ENCODE measurements around the gene COASY.
"Not testable (repeated sequence)": the region's sequence is repeated elsewhere in the genome, so short reads cannot be mapped to it uniquely, and the experiment has no call there.

Gene COASY

GRCh38 chr17:42531455-42532354 is 30.2 kb upstream of the COASY start:
- DNase-seq (ENCODE audit: low read depth): peak; percentile 49

DNA sequence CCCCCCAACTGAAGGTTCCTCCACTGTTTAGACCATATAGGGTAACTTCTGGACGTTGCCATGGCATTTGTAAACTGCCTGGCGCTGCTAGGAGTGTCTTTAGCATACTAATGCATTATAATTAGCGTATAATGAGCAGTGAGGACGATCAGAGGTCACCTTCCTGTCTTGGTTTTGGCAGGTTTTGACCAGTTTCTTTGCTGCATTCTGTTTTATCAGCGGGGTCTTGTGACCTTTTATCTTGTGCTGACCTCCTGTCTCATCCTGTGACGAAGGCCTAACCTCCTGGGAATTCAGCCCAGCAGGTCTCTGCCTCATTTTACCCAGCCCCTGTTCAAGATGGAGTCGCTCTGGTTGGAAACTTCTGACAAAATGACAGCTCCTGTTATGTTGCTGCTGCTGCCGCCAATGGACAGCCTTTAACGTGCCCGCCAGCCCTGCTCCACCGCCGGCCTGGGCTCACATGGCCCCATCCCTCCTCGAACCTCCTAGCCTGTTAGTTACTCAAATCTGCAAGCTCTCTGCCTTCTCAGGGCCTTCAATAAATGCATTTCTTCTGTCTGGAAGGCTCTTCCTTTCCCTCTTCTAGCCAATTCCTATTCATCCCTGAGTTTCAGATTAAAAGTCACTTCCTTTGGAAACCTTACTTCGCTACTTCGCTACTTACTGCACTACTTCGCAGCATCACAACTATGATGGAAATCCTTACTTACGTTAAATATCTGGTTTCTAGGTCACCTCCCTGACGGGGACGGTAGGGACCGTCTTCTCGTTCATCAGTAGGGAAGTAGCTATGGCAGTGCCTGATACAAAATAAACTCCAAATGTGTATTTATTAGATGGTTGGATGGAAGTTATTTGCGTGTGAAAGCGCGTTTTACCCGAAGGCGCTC is 26.5 kb upstream of the COASY start:
- DNase-seq (ENCODE audit: low read depth): no peak

DNA sequence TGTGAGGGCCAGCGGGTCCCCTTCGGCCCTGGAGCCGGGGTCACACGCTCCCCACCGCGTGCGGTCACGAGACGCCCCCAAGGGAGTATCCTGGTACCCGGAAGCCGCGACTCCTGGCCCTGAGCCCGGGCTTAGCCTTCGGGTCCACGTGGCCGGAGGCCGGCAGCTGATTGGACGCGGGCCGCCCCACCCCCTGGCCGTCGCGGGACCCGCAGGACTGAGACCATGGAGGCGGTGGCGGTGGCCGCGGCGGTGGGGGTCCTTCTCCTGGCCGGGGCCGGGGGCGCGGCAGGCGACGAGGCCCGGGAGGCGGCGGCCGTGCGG is 25.9 kb upstream of the COASY start, which contains the start of gene NAGLU:
Gene NAGLU, plus strand, starts transcription at position 194 of the 324 bp plus-strand sequence. Its CDS starts 32 bp downstream, at position 226.
- peak; percentile 87 for DNase-seq (ENCODE audit: low read depth)

GRCh38 chr17:42536372-42537155 is 25.4 kb upstream of the COASY start:
- DNase-seq (ENCODE audit: low read depth): peak; percentile 75

DNA sequence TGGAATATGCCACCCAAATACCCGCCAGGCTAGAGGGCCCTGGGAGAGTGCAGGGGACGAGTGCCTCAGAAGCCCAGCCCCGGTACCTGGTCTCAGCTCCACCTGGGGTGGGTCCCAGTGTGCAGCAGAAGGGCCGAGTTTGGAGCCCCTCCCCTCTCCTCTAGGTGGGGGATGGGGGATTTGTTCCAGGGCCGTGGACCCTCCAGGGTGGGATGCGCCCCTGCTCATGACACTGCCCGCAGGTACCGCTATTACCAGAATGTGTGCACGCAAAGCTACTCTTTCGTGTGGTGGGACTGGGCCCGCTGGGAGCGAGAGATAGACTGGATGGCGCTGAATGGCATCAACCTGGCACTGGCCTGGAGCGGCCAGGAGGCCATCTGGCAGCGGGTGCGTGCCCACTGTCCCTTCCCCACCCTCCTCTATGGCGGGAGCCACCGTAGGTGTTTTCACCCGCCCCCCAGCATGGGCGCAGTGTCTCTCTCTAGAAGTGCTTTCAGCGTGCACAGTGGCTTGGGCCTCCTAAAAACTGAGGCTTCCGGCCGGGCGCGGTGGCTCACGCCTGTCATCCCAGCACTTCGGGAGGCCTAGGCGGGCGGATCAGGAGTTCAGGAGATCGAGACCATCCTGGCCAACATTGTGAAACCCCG is 24.7 kb upstream of the COASY start:
- no peak for DNase-seq (ENCODE audit: low read depth)

DNA sequence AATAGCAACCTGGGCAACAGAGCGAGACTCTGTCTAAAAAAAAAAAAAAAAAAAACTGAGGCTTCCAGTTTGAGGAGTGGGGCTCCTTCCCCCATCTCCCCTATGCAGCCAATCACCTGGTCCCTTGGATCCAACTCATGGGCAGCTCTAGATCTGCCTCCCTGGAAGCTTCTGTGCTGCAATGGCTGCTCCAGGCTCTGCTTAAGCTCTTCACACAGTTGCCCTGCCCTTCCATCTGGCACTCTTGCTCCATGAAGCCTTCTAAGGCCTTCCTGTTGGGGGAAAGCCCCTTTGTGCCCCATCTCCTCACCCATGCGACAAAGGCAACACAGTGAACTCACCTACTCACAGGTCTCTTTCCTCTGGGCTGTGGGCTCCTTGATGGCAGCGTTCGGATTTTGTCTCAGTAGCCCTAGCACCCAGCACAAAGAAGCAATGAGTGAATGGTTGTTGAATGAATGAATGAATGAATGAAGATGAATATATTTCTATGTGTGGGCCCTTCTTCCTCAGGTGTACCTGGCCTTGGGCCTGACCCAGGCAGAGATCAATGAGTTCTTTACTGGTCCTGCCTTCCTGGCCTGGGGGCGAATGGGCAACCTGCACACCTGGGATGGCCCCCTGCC is 24.0 kb upstream of the COASY start:
- DNase-seq (ENCODE audit: low read depth): no peak

DNA sequence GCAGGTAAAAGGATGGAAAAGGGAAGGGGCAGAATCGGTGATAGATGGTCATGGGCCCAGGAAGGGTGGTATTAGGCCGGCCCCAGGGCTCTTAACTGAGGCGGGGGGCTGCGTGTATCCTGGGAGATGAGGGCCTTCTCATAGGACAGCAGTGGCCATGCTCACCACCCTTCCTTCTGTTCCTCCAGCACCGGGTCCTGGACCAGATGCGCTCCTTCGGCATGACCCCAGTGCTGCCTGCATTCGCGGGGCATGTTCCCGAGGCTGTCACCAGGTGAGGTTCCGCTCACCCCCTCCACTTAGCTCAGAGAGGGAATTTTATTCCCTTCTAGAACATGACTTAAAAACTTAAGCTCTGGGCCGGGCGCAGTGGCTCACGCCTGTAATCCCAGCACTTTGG is 23.5 kb upstream of the COASY start:
- no peak for DNase-seq (ENCODE audit: low read depth)

DNA sequence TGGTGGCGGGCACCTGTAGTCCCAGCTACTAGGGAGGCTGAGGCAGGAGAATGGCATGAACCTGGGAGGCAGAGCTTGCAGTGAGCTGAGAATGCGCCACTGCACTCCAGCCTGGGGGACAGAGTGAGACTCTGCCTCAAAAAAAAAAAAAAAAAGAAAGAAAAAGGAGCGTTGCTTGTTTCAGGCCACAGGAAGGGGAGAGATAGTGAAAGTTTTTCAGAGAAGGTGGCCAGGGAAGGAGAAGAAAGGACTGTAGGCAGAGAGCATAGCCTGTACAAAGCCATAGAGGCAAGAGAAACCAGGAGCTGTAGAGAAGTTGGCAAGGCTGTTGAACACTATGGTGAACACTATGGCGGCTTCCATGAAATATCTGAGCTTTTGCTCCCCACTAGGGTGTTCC is 21.4 kb upstream of the COASY start:
- DNase-seq (ENCODE audit: low read depth): not testable (repeated sequence)

DNA sequence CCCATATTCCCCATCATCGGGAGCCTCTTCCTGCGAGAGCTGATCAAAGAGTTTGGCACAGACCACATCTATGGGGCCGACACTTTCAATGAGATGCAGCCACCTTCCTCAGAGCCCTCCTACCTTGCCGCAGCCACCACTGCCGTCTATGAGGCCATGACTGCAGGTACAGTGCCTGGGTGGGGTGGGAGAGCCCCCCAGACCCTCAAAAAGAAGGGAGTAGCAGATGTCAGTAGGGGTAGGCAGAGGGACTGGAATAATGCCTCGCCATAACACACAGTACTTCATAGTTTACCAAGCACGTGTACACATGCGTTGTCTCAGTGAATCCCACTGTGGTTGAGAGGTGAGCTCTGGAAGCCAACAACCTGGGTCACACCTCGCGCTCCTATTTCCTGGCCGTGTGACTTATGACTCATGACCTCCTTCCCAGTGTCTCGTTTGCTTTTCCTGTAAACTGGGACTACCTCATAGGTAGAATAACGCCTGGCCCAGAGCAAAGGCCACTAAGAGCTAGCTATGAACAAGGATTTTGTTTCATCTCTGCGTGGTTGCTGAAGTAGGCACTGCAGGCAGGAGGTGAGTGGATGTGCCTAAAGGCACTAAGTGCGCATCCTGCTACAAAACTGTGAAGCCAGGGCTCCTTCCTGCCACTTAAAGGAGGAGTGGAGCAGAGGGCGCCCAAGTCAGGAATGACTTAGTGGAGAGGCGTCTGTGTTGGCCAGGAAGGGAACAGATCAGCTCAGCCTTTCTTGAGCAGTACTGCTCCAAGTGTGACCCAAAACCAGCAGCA is 20.7 kb upstream of the COASY start:
- no peak for DNase-seq (ENCODE audit: low read depth)

- DNase-seq (ENCODE audit: low read depth): no peak
Measured at GRCh38 chr17:42543190-42544079, 18.5 kb upstream of the COASY start.

GRCh38 chr17:42544874-42545283 is 17.1 kb upstream of the COASY start:
- DNase-seq (ENCODE audit: low read depth): no peak

- not testable (repeated sequence) for DNase-seq (ENCODE audit: low read depth)
Measured at GRCh38 chr17:42545755-42546505, 16.0 kb upstream of the COASY start.

- DNase-seq (ENCODE audit: low read depth): no peak
Measured at GRCh38 chr17:42547001-42547461, 14.9 kb upstream of the COASY start.

DNA sequence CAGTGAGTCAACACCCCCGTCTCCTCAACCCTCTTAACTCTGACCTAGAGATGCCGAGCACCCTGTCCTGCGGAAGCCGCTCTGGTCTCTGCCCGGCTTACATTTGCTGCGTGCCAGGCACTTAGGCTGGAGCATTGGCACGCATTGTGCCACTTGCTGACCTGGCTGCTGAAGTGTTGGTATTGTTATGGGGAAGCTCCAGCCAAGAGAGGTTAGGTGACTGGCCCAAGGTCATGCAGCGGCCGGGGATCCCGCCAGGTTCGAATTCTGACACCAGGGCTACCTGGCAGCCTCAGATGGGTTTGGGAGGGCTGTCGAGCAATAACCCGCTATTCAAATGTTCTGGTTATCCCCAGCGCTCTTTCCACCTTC is 14.3 kb upstream of the COASY start:
- DNase-seq (ENCODE audit: low read depth): no peak

DNA sequence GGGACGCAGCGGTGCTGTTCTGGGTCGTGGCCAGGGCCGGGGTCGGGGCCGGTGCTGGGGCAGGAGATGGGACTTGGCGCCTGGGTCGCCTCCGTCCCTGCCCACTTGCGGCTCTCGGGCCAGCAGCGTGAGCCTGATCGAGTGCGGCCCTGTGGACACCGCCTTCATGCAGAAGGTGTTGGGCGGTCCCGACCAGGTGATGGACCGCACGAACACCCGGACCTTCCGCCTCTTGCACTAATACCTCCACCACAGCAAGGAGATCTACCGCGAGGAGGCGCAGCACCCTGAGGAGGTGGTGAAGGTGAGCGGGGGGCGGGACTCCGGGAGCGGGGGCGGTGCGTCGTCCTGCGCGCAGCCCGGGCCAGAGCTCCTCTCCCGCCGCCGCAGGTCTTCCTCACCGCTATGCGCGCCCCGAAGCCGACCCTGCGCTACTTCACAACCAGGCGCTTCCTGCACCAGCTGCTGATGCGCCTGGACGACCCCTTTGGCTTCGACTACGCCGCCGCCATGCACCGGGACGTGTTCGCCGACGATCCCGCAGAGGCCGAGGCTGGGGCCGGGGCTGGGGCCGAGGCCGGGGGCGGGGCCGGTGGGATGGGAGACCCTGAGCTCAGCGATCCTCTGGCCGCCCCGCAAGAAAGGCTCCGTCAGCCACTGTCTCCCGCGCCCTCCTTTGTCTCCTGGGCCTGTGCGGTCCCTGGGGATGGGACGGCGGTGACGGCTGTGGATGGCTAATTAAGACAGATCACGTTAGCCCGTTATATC is 13.7 kb upstream of the COASY start:
- peak; percentile 74 for DNase-seq (ENCODE audit: low read depth)

GRCh38 chr17:42548993-42549755 is 12.8 kb upstream of the COASY start:
- DNase-seq (ENCODE audit: low read depth): no peak

DNA sequence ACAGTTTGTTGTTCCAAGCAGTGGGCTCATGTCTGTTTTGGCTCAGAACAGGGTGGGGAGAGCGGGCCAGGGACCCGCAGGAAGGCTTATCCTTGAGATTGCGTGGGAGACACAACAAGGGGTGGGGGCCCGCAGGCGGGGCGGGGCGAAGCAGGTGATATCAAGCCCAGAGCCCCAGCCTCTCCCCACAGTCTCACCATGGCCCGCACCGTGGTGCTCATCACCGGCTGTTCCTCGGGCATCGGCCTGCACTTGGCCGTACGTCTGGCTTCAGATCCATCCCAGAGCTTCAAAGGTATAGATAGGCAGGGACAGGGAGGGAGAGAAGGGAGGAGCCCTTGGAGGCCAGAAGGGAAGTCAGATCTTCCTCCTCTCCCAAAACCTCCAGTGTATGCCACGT is 9.2 kb upstream of the COASY start, which contains the start of gene HSD17B1:
Gene HSD17B1, plus strand, starts transcription at position 188 of the 400 bp plus-strand sequence. Its CDS starts 11 bp downstream, at position 199.
- DNase-seq (ENCODE audit: low read depth): not testable (repeated sequence)
